Prostate gland (tissue), 2 donors: Measurements from ENCODE around the gene HS3ST3A1.

Experiments used
- CTCF ChIP-seq, 4 experiments: fragments of 200-600 bp in 2 of 4; fragments of 450-650 bp in 2 of 4; sonication (generic) in 2 of 4; IDR thresholded peaks; 1 replicate in 3 of 4; 2 replicates in 1 of 4; pipeline ENCODE4 v1.5.1; 2016 to 2019; ENCODE audit warnings: antibody characterized with exemption in 4 of 4, mild to moderate bottlenecking in 2 of 4, moderate library complexity in 2 of 4
- POLR2A ChIP-seq: fragments of 450-650 bp; IDR thresholded peaks from one replicate; pipeline ENCODE4 v1.6.1; 2016; ENCODE audit warnings: antibody characterized with exemption, mild to moderate bottlenecking
- POLR2AphosphoS5 ChIP-seq: sonication (generic); formaldehyde crosslinking; IDR thresholded peaks from one replicate; pipeline ENCODE4 v1.6.1; 2017; ENCODE audit warnings: antibody characterized with exemption

GRCh38 chr17:13601322-13601775, 380 bp downstream of the HS3ST3A1 start:
- TF ChIP-seq CTCF (IDR thresholded peaks at IDR 0.05): no peak
- TF ChIP-seq POLR2AphosphoS5: no peak
- TF ChIP-seq POLR2A: no peak
